VCaP (cell line): ENCODE data around the gene CCT7.

Source experiments
- H3K27ac ChIP-seq: fragments of 450-650 bp; 2 replicates; pipeline ENCODE4 v1.5.1; 2017
- TF ChIP-seq, protein P1 (sequence below): fragments of 450-650 bp; conservative IDR thresholded peaks from 2 replicates; pipeline ENCODE4 v1.5.1; 2017; ENCODE audit warnings: mild to moderate bottlenecking, moderate library complexity

Gene CCT7

GRCh38 chr2:73257021-73257420, 22.9 kb downstream of the CCT7 start:
- TF ChIP-seq, protein P1, sequence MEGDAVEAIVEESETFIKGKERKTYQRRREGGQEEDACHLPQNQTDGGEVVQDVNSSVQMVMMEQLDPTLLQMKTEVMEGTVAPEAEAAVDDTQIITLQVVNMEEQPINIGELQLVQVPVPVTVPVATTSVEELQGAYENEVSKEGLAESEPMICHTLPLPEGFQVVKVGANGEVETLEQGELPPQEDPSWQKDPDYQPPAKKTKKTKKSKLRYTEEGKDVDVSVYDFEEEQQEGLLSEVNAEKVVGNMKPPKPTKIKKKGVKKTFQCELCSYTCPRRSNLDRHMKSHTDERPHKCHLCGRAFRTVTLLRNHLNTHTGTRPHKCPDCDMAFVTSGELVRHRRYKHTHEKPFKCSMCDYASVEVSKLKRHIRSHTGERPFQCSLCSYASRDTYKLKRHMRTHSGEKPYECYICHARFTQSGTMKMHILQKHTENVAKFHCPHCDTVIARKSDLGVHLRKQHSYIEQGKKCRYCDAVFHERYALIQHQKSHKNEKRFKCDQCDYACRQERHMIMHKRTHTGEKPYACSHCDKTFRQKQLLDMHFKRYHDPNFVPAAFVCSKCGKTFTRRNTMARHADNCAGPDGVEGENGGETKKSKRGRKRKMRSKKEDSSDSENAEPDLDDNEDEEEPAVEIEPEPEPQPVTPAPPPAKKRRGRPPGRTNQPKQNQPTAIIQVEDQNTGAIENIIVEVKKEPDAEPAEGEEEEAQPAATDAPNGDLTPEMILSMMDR, result no peak
- H3K27ac ChIP-seq, result no peak overlapping the region

- no peak overlapping the region for H3K27ac ChIP-seq
These were observed 23.5 kb downstream of the CCT7 start for GRCh38 chr2:73257425-73258125.

DNA sequence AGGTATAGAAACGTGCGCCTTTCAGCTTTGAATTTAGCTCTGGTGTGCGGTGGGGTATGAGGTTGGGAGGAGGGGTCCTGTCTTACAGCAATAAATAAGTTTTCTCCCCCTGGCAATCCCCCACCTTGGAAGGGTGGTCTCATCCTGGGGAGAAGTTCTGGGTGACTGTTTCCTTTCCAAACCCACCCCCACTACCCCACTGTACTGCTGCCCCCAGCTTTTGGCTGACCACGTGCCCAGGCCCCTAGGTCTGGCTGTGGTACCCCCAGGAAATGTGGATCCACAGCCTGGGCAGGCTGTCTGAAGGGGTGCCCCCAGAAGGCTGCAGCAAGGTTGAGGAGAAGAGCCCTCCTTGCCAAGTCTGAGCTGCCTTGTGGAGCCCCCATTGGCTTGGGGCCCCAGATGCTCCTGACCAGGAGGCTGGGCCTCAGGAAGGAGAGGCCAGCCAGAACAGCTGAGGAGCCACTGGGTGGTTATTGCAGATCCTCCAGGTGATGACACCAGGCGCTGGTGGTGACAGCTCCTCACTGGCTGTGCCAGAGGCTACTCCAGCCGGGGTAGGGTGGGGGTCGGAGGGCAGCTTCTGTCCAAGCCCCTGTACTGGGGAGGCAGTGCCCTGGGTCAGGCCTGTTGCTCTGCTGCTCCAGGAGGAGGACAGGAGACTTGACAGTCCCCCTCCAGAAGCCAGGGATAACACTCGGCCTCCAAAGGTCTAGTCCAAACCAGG, 24.2 kb downstream of the CCT7 start:
- no peak overlapping the region for H3K27ac ChIP-seq
- TF ChIP-seq, protein P1, result no peak

More at GRCh38 chr2:73257425-73258125, 23.5 kb downstream of the CCT7 start:
- TF ChIP-seq, protein P1, result no peak

DNA sequence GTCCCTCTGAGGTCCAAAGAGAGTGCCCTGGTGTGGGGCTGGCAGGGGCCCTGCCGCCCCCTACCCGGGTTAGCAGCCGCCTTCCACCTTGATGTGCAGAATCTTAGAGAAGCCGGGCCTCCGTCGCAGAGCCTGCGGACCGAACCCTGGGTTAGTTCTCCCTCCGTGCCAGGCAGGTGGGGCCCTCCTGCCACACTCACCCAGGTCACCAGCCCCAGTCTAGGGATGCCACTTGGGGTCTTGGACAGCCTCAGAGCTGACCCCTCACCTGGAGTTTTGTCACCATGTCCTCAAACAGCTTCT, 24.8 kb downstream of the CCT7 start:
- H3K27ac ChIP-seq, result no peak overlapping the region
- TF ChIP-seq, protein P1, result no peak

DNA sequence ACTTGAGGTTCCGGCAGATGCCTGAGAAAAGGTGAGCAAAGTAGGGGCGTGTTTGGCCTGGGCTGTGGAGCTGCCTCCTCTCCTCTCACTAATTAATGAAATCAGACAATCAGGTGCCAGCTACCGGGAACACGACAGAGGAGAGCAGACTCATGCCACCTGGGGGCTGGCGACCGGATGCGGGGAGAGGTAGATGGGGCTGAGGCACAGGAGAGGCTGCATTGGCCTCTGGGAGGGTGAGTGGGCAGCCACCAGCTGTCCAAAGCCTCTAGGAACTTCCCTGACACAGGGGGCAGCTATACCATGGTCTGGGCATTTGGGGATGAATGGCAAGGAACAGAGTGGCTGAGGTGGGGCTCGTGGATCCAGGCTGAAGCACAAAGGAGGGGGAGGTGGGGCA, 25.2 kb downstream of the CCT7 start:
- no peak overlapping the region for H3K27ac ChIP-seq
- TF ChIP-seq, protein P1, result no peak

DNA sequence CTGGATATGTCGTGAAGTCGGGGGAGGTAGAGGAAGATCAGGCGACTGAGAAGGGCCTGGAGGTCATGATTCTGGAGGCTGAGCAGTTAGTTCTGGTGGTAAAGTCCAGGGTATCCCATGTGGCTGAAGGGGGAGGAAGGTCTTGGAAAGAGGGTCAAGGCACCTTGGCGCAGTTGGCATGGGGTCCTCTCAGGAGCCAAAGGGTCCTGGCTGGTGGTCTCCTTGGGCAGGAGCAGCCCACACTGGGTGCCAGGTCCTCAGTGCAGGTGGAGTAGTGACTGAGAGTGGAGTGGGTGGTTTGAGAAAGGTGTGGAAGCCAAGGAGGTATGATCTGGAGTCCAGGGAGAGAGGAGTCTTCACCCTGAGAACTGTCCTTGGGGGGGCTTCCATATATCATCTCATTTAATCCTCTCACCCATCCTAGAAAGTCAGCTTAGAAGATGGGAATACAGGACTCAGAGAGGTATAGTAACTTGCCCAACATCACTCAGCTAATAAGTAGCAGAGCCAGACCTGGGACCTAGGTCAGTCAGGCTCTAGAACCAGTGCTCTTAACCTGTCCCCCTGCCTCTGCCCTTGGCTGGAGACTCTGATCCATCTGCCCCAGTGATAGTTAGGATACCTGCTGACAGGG, 25.7 kb downstream of the CCT7 start:
- H3K27ac ChIP-seq, result no peak overlapping the region
- TF ChIP-seq, protein P1, result no peak

DNA sequence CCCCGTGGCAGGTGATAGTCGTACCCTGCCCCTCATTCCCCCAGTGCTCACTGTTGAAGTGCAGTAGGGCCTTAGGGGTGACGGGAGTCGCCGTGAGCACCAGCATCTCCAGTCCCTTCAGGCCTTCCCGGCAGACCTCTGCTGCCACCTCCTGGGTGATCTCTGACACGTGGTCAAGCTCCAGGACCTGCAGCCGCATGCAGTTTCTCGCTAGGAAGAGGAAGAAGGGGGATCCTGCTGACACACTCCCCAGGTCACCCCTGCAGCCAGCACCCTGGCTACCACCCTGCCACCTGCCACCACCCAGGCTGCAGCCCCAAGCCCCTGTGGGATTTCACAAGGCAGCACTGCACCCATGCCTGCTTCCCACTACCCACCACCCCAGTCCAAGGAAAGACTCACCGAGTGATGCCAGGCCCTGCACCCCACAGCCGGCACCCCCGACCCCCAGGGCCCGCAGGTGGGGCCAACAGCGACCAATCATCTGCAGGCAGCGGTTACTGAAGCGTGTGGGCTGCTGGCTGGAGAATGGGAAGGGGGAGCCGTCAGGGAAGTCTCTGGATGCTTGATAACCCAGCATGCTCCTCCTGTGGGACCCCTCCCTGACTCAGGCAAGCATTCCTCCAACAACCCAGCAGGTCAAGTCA, 26.4 kb downstream of the CCT7 start:
- TF ChIP-seq, protein P1, result peak; percentile 67
- no peak overlapping the region for H3K27ac ChIP-seq
